GM23338 (cell line): ENCODE data around the gene TPM2. TPM values are rescaled to one million over a fixed set of nuclear protein-coding genes. Genes with fewer than 3 reads are reported as not detected.

ENCODE experiments used
- ATAC-seq: fragments of 200-7000 bp; cut with Tn5 transposase; 3 replicates; pipeline ENCODE4 v1.9.1; 2020
- DNase-seq: peaks from one replicate; pipeline ENCODE4 v3.0.0-alpha.2; 2015; ENCODE audit warnings: low spot score
- H2AFZ ChIP-seq: fragments of 200-600 bp; sonication (generic); 2 replicates; pipeline ENCODE4 v1.8.0; 2016; ENCODE audit warnings: antibody characterized with exemption, mild to moderate bottlenecking, moderate library complexity
- H3F3A ChIP-seq: fragments of 200-600 bp; sonication (generic); replicated peaks from 2 replicates; pipeline ENCODE4 v1.8.0; 2017; ENCODE audit warnings: antibody characterized with exemption, mixed run types, low read depth
- H3K27ac ChIP-seq: fragments of 200-600 bp; sonication (generic); 2 replicates; pipeline ENCODE4 v1.6.1; 2016; ENCODE audit warnings: low read depth
- H3K27me3 ChIP-seq: fragments of 200-600 bp; sonication (generic); 2 replicates; pipeline ENCODE4 v1.8.0; 2016; ENCODE audit warnings: mild to moderate bottlenecking, mixed run types, moderate library complexity; ENCODE audit not compliant: insufficient read depth
- H3K36me3 ChIP-seq: fragments of 200-600 bp; sonication (generic); 2 replicates; pipeline ENCODE4 v1.8.0; 2016; ENCODE audit warnings: mild to moderate bottlenecking; ENCODE audit not compliant: insufficient read depth
- H3K4me1 ChIP-seq: fragments of 200-600 bp; sonication (generic); 2 replicates; pipeline ENCODE4 v1.8.0; 2016; ENCODE audit warnings: mild to moderate bottlenecking, moderate library complexity; ENCODE audit not compliant: insufficient read depth
- H3K4me2 ChIP-seq: fragments of 200-600 bp; sonication (generic); 2 replicates; pipeline ENCODE4 v1.7.1; 2017; ENCODE audit warnings: mixed run types
- H3K4me3 ChIP-seq: fragments of 200-600 bp; sonication (generic); 2 replicates; pipeline ENCODE4 v1.6.1; 2016; ENCODE audit warnings: mixed run types
- H3K79me2 ChIP-seq: fragments of 200-600 bp; sonication (generic); replicated peaks from 2 replicates; pipeline ENCODE4 v1.8.0; 2017; ENCODE audit warnings: mild to moderate bottlenecking; ENCODE audit not compliant: insufficient read depth
- H3K9me2 ChIP-seq: fragments of 200-600 bp; sonication (generic); 2 replicates; pipeline ENCODE4 v1.8.0; 2017; ENCODE audit not compliant: insufficient read depth
- H4K20me1 ChIP-seq: fragments of 200-600 bp; sonication (generic); replicated peaks from 2 replicates; pipeline ENCODE4 v1.8.0; 2017; ENCODE audit warnings: mild to moderate bottlenecking; ENCODE audit not compliant: insufficient read depth
- H3K27ac Mint-ChIP-seq: 2 replicates; pipeline ENCODE4 v1.8.0; 2020; ENCODE audit warnings: inconsistent platforms, mild to moderate bottlenecking, moderate library complexity, mixed read lengths
- H3K27me3 Mint-ChIP-seq: 3 replicates; pipeline ENCODE4 v1.8.0; 2022; ENCODE audit warnings: low read depth, mild to moderate bottlenecking, moderate library complexity, mixed read lengths, inconsistent platforms; ENCODE audit not compliant: insufficient read depth, poor library complexity
- H3K36me3 Mint-ChIP-seq: 3 replicates; pipeline ENCODE4 v1.8.0; 2021; ENCODE audit warnings: low read depth, mild to moderate bottlenecking, inconsistent platforms, moderate library complexity, mixed read lengths
- H3K4me1 Mint-ChIP-seq: 3 replicates; pipeline ENCODE4 v1.8.0; 2020; ENCODE audit warnings: mild to moderate bottlenecking, inconsistent platforms, mixed read lengths
- H3K4me3 Mint-ChIP-seq: 3 replicates; pipeline ENCODE4 v1.8.0; 2021; ENCODE audit warnings: moderate library complexity, mild to moderate bottlenecking, inconsistent platforms, mixed read lengths
- H3K9me3 Mint-ChIP-seq: 3 replicates; pipeline ENCODE4 v1.8.0; 2020; ENCODE audit warnings: moderate library complexity, mild to moderate bottlenecking, inconsistent platforms, mixed read lengths
- CREB1 ChIP-seq: fragments of 250-450 bp; sonication (Bioruptor Pico); IDR thresholded peaks from 2 replicates; pipeline ENCODE4 v1.5.0; 2020; ENCODE audit warnings: low read depth, mild to moderate bottlenecking, moderate library complexity
- CTCF ChIP-seq, 2 experiments: fragments of 200-600 bp in 1 of 2; sonication (generic) in 1 of 2; conservative IDR thresholded peaks; 2 replicates each; pipeline versions ENCODE4 v1.5.1 to v1.6.1; 2016 to 2017; ENCODE audit warnings: antibody characterized with exemption in 2 of 2, low read depth in 2 of 2, mild to moderate bottlenecking in 2 of 2, moderate library complexity in 1 of 2
- ETS1 ChIP-seq: IDR thresholded peaks from 2 replicates; pipeline ENCODE4 v1.6.1; 2016; ENCODE audit warnings: antibody characterized with exemption
- EZH2 ChIP-seq: fragments of 200-600 bp; sonication (generic); IDR thresholded peaks from one replicate; pipeline ENCODE4 v1.8.0; 2017; ENCODE audit warnings: antibody characterized with exemption, mild to moderate bottlenecking, low read depth; ENCODE audit not compliant: unreplicated experiment
- EZH2phosphoT487 ChIP-seq: fragments of 200-600 bp; sonication (generic); IDR thresholded peaks from one replicate; pipeline ENCODE4 v1.8.1; 2018; ENCODE audit warnings: antibody characterized with exemption; ENCODE audit not compliant: unreplicated experiment
- JUNB ChIP-seq: IDR thresholded peaks from one replicate; pipeline ENCODE4 v1.6.1; 2016; ENCODE audit warnings: antibody characterized with exemption; ENCODE audit not compliant: unreplicated experiment
- NANOG ChIP-seq: IDR thresholded peaks from 2 replicates; pipeline ENCODE4 v1.6.1; 2016; ENCODE audit warnings: antibody characterized with exemption, borderline replicate concordance
- POLR2AphosphoS5 ChIP-seq: IDR thresholded peaks from 2 replicates; pipeline ENCODE4 v1.6.1; 2016; ENCODE audit warnings: antibody characterized with exemption, low read depth
- REST ChIP-seq: IDR thresholded peaks from one replicate; pipeline ENCODE4 v1.6.1; 2018; ENCODE audit warnings: antibody characterized with exemption; ENCODE audit not compliant: unreplicated experiment
- STAT1 ChIP-seq: IDR thresholded peaks from one replicate; pipeline ENCODE4 v1.6.1; 2016; ENCODE audit warnings: antibody characterized with exemption; ENCODE audit not compliant: unreplicated experiment
- ZNF114 ChIP-seq: fragments of 250-450 bp; sonication (Bioruptor Pico); IDR thresholded peaks from 2 replicates; pipeline ENCODE4 v1.5.0; 2020; ENCODE audit warnings: mild to moderate bottlenecking, moderate library complexity
- ZNF331 ChIP-seq: fragments of 250-450 bp; sonication (Bioruptor Pico); IDR thresholded peaks from 2 replicates; pipeline ENCODE4 v1.5.0; 2020; ENCODE audit warnings: low read depth, mild to moderate bottlenecking, moderate library complexity
- ZNF462 ChIP-seq: fragments of 250-450 bp; sonication (Bioruptor Pico); IDR thresholded peaks from 2 replicates; pipeline ENCODE4 v1.5.0; 2020; ENCODE audit warnings: mild to moderate bottlenecking, moderate library complexity
- polyA plus RNA-seq: library from polyadenylated mRNA; unstranded; fragments of >200 nt; fragmentation: Nextera tagmentation; extraction: Ambion mirVana; gene quantifications from 2 replicates; pipeline ENCODE4 v1.2.1, GENCODE V29; 2016
- total RNA-seq: library from RNA; depleted of rRNA; stranded (reverse); fragments of >200 nt; shearing (Covaris generic); gene quantifications from 2 replicates; pipeline ENCODE4 v1.2.3, GENCODE V29; 2014

TPM2 gene
- total and polyA plus RNA-seq, 2 experiments from 2014 or later: 116 to 488 TPM

GRCh38 chr9:35646533-35647265 is 43.0 kb downstream of the TPM2 start:
- H2AFZ ChIP-seq: peak overlapping the region; percentile 99
- H3K27ac ChIP-seq: peak overlapping the region; percentile 87; the same call in 1 of the 2 replicates
- DNase-seq: peak; percentile 96
- Mint-ChIP-seq H3K4me1 (peaks cover 48% of the 10 kb centered on the region), H3K36me3 (no peaks in the 10 kb centered on the region; the same call in 2 of the 3 replicates), H3K27me3 (peaks cover 35% of the 10 kb centered on the region), H3K27ac (peak overlapping the region; percentile 80), H3K9me3 (no peaks in the 10 kb centered on the region; the same call in 2 of the 3 replicates), H3K4me3 (peak overlapping the region; percentile 83)
- TF ChIP-seq JUNB (no peak), ETS1 (no peak), REST (no peak), ZNF462 (CRISPR knock-in tag) (no peak), ZNF331 (CRISPR knock-in tag) (no peak), EZH2 (no peak), ZNF114 (CRISPR knock-in tag) (no peak), EZH2phosphoT487 (no peak), STAT1 (no peak), CREB1 (CRISPR knock-in tag) (peak; percentile 59), NANOG (no peak), POLR2AphosphoS5 (peak; percentile 69), CTCF (conservative IDR thresholded peaks at IDR 0.05; ENCODE audit: low read depth in 2 of 2) (peak; percentile 57 to 95)
- peaks cover 15% of the 10 kb centered on the region; the same call in 1 of the 2 replicates for H3F3A ChIP-seq
- peak; percentile 88 for ATAC-seq
- H4K20me1 ChIP-seq: no peaks in the 10 kb centered on the region
- no peaks in the 10 kb centered on the region for H3K9me2 ChIP-seq
- no peaks in the 10 kb centered on the region for H3K27me3 ChIP-seq
- H3K4me2 ChIP-seq: peak overlapping the region; percentile 97
- no peaks in the 10 kb centered on the region for H3K36me3 ChIP-seq
- peak overlapping the region; percentile 95 for H3K4me3 ChIP-seq
- H3K4me1 ChIP-seq: peaks cover 43% of the 10 kb centered on the region
- no peaks in the 10 kb centered on the region for H3K79me2 ChIP-seq
